AG10803 (cell line): ENCODE data around the gene NAA15.
A peak's percentile ranks its signal among the peaks of the same experiment; 100 is the strongest.

Experiments used
- DNase-seq: peaks from one replicate; pipeline ENCODE4 v3.0.0; 2010; ENCODE audit warnings: low read depth
- H3K4me3 ChIP-seq: 2 replicates; pipeline ENCODE4 v1.5.1; 2011; ENCODE audit warnings: mild to moderate bottlenecking, low read length, control low read depth
- CTCF ChIP-seq: conservative IDR thresholded peaks from 2 replicates; pipeline ENCODE4 v1.5.1; 2011; ENCODE audit warnings: mild to moderate bottlenecking, low read length, control low read depth, inconsistent platforms

NAA15 gene

GRCh38 chr4:139367421-139368090 is 66.3 kb downstream of the NAA15 start:
- peak; percentile 36 for DNase-seq
- no peak for TF ChIP-seq CTCF
- H3K4me3 ChIP-seq: no peak overlapping the region

- no peak overlapping the region for H3K4me3 ChIP-seq
- no peak for DNase-seq
- no peak for TF ChIP-seq CTCF
Observed at GRCh38 chr4:139368998-139369397, 67.7 kb downstream of the NAA15 start.

- TF ChIP-seq CTCF: no peak
- no peak for DNase-seq
- no peak overlapping the region for H3K4me3 ChIP-seq
Observed at GRCh38 chr4:139374251-139374650, 72.9 kb downstream of the NAA15 start.

GRCh38 chr4:139386421-139386820 is 85.1 kb downstream of the NAA15 start:
- no peak for DNase-seq
- TF ChIP-seq CTCF: no peak
- no peak overlapping the region for H3K4me3 ChIP-seq

GRCh38 chr4:139389102-139389501 is 87.8 kb downstream of the NAA15 start:
- H3K4me3 ChIP-seq: no peak overlapping the region
- no peak for DNase-seq
- TF ChIP-seq CTCF: no peak

- H3K4me3 ChIP-seq: no peak overlapping the region
- TF ChIP-seq CTCF: no peak
- no peak for DNase-seq
Observed at GRCh38 chr4:139389991-139390390, 88.7 kb downstream of the NAA15 start.

GRCh38 chr4:139391731-139392130 is 90.4 kb downstream of the NAA15 start:
- no peak for TF ChIP-seq CTCF
- no peak for DNase-seq
- H3K4me3 ChIP-seq: no peak overlapping the region
